ENCODE data around the gene GLCCI1.

GRCh38 chr7:7953806-7954205, 14.8 kb upstream of the GLCCI1 start:
- no peak for TF ChIP-seq CTCF (IDR thresholded peaks at IDR 0.05; ENCODE audit: low read length)
- TF ChIP-seq EZH2 (IDR thresholded peaks at IDR 0.05; ENCODE audit: borderline replicate concordance, low read length), result no peak

Measured in OCI-LY1 (cell line).